Panc1 (cell line): Measurements from ENCODE around the gene LTBP2. TPM values are rescaled to one million over a fixed set of nuclear protein-coding genes. Genes with fewer than 3 reads are reported as not detected.
A peak's percentile ranks its signal among the peaks of the same experiment; 100 is the strongest.

Experiments used
- ATAC-seq: fragments of 200-7000 bp; cut with Tn5 transposase; 2 replicates; pipeline ENCODE4 v1.9.1; 2020; ENCODE audit warnings: mild to moderate bottlenecking, moderate library complexity
- BruUV-seq: library from RNA; stranded (reverse); fragments of 400-500 nt; replicated peaks from 2 replicates; lab custom pipeline; 2021; lab: Mats Ljungman, UMichigan
- CTCF ChIA-PET: fragments of 300-600 bp; sonication (Branson Sonifier 250); formaldehyde crosslinking; loops from one replicate; lab custom pipeline; 2022; ENCODE audit warnings: antibody characterized with exemption; lab: Charles Lee
- POLR2A ChIA-PET: fragments of 300-600 bp; sonication (Branson Sonifier 250); formaldehyde crosslinking; loops from one replicate; lab custom pipeline; 2022; ENCODE audit warnings: antibody characterized with exemption; lab: Charles Lee
- DNase-seq: peaks from one replicate; pipeline ENCODE4 v3.0.0-alpha.2; 2010; ENCODE audit warnings: low read depth, low spot score
- H3K27ac ChIP-seq: 2 replicates; pipeline ENCODE4 v1.5.1; 2011; ENCODE audit warnings: mild to moderate bottlenecking, low read length, inconsistent platforms
- H3K27me3 ChIP-seq: fragments of 200-500 bp; sonication (Bioruptor generic); 2 replicates; pipeline ENCODE4 v1.6.0; 2014; ENCODE audit warnings: low read length, inconsistent platforms; ENCODE audit not compliant: control insufficient read depth, insufficient read depth
- H3K36me3 ChIP-seq: fragments of 200-500 bp; sonication (Bioruptor generic); 2 replicates; pipeline ENCODE4 v1.5.1; 2014; ENCODE audit warnings: inconsistent platforms, mild to moderate bottlenecking, low read length, moderate library complexity; ENCODE audit not compliant: control insufficient read depth, insufficient read depth
- H3K4me1 ChIP-seq: 2 replicates; pipeline ENCODE4 v1.5.1; 2011; ENCODE audit warnings: inconsistent platforms, mild to moderate bottlenecking, low read length, moderate library complexity; ENCODE audit not compliant: control insufficient read depth, insufficient read depth
- H3K4me3 ChIP-seq, 2 experiments: 2 replicates each; pipeline ENCODE4 v1.5.1; 2011 to 2012; ENCODE audit warnings: low read depth in 2 of 2, low read length in 2 of 2, mild to moderate bottlenecking in 2 of 2, inconsistent platforms in 1 of 2, moderate library complexity in 1 of 2
- H3K9me3 ChIP-seq: fragments of 200-500 bp; sonication (Bioruptor generic); 2 replicates; pipeline ENCODE4 v1.5.1; 2014; ENCODE audit warnings: low read depth, mild to moderate bottlenecking, inconsistent platforms, low read length, moderate library complexity; ENCODE audit not compliant: control insufficient read depth, insufficient read depth
- CTCF ChIP-seq: fragments of 450-650 bp; IDR thresholded peaks from 2 replicates; pipeline ENCODE4 v1.5.1; 2017; ENCODE audit warnings: mild to moderate bottlenecking
- POLR2AphosphoS5 ChIP-seq: IDR thresholded peaks from 2 replicates; pipeline ENCODE4 v1.6.1; 2012; ENCODE audit warnings: mild to moderate bottlenecking, low read depth, low read length, moderate library complexity
- REST ChIP-seq, 2 experiments: IDR thresholded peaks; 2 replicates each; pipeline ENCODE4 v1.6.1; 2011 to 2012; ENCODE audit warnings: low read depth in 2 of 2, control low read depth in 1 of 2, low read length in 1 of 2, mild to moderate bottlenecking in 1 of 2, moderate library complexity in 1 of 2; ENCODE audit not compliant: insufficient read depth in 1 of 2
- SIN3A ChIP-seq: IDR thresholded peaks from 2 replicates; pipeline ENCODE4 v1.6.1; 2012; ENCODE audit warnings: low read depth, mild to moderate bottlenecking, low read length, moderate library complexity, borderline replicate concordance; ENCODE audit not compliant: insufficient read depth
- TCF7L2 ChIP-seq: IDR thresholded peaks from 2 replicates; pipeline ENCODE4 v1.6.1; 2011; ENCODE audit warnings: mild to moderate bottlenecking, low read depth, low read length, inconsistent platforms
- in situ Hi-C: cut with HindIII; loops from 2 replicates; pipeline ENCODE4 v1.10.0; 2016; ENCODE audit warnings: low sequenced_read_pairs, low pct_unique_long_range_greater_than_20kb
- intact Hi-C: fragments of 100-400 bp; cut with micrococcal nuclease; formaldehyde crosslinking; loops from one replicate; pipeline ENCODE4 v1.10.0; 2022; ENCODE audit not compliant: unreplicated experiment
- total RNA-seq: library from RNA; stranded (reverse); gene quantifications from one replicate; pipeline ENCODE4 v1.2.1, GENCODE V29; 2021; ENCODE audit not compliant: unreplicated experiment

Gene LTBP2
- total RNA-seq, 1 experiment from 2014 or later, result 69.8 TPM

GRCh38 chr14:74569806-74570591, 42.0 kb downstream of the LTBP2 start:
- no peak for DNase-seq
- no TSS peak for BruUV-seq
- Histone ChIP-seq H3K36me3 (no peaks in the 10 kb centered on the region), H3K9me3 (no peaks in the 10 kb centered on the region), H3K4me1 (peaks cover 26% of the 10 kb centered on the region), H3K27ac (0 out of 2 replicates have a peak overlapping the region, but pooled peaks have one; percentile 7), H3K4me3 (no peak overlapping the region), H3K27me3 (no peaks in the 10 kb centered on the region)
- ATAC-seq, result no peak
- intact Hi-C loops (no loop called here), in situ Hi-C loops (no loop called here)
- TF ChIP-seq REST (IDR thresholded peaks at IDR 0.05; ENCODE audit: insufficient read depth in 1 of 2, low read depth in 2 of 2, low read length in 1 of 2), result no peak
- TF ChIP-seq SIN3A, result no peak
- no peak for TF ChIP-seq TCF7L2
- TF ChIP-seq POLR2AphosphoS5, result no peak
- no peak for TF ChIP-seq CTCF
- ChIA-PET CTCF (interaction anchor here (0.7 kb wide), 1 partner anchor 19 kb away, joined by 3 read pairs; no protein-coding TSS in a partner anchor), POLR2A (interaction anchor here (0.5 kb wide), 1 partner anchor 224 kb away, joined by 5 read pairs; no protein-coding TSS in a partner anchor)

GRCh38 chr14:74569387-74569786, 42.6 kb downstream of the LTBP2 start:
- Histone ChIP-seq H3K4me3 (no peak overlapping the region), H3K27ac (no peak overlapping the region), H3K4me1 (peaks cover 26% of the 10 kb centered on the region), H3K36me3 (no peaks in the 10 kb centered on the region), H3K9me3 (no peaks in the 10 kb centered on the region), H3K27me3 (no peaks in the 10 kb centered on the region)
- in situ Hi-C loops, result no loop called here
- no TSS peak for BruUV-seq
- POLR2A ChIA-PET, result interaction anchor here (0.5 kb wide), 1 partner anchor 224 kb away, joined by 5 read pairs; no protein-coding TSS in a partner anchor
- TF ChIP-seq CTCF (no peak), POLR2AphosphoS5 (no peak), REST (IDR thresholded peaks at IDR 0.05; ENCODE audit: insufficient read depth in 1 of 2, low read depth in 2 of 2, low read length in 1 of 2) (no peak), SIN3A (no peak), TCF7L2 (no peak)
- ATAC-seq (no peak), DNase-seq (no peak)
- CTCF ChIA-PET, result no interaction called here
- intact Hi-C loops, result no loop called here
